ENCODE measurements around the gene LPIN2. TPM values are rescaled to one million over a fixed set of nuclear protein-coding genes. Genes with fewer than 3 reads are reported as not detected.

LPIN2 gene
- total RNA-seq, 1 experiment from 2014 or later: 10.7 TPM

DNA sequence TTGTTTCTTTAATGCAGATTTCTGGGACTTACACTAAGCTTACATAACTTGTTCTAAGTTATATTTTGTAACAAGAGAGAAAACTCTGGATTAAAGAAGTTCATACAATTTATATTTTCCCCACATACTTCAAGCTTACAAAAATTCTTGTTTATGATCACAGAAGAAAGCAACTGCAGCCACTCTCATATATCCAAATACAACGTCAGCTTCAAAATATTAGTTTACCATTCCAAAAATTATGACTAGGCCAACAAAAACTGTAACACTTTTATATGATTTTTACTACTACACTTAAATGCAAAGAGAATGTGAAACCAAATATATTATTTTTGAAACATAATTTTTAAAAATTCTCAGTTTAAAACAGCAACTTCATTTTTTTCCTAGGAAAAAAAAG lies 30.9 kb downstream of the LPIN2 start:
- no peaks in the 10 kb centered on the region for H3K27me3 ChIP-seq (ENCODE audit: insufficient read depth, low read length)
- TF ChIP-seq ZFX (IDR thresholded peaks at IDR 0.05) (no peak), EGR1 (IDR thresholded peaks at IDR 0.05; ENCODE audit: low read depth) (no peak), CEBPB (IDR thresholded peaks at IDR 0.05; ENCODE audit: low read depth) (no peak), YY1 (IDR thresholded peaks at IDR 0.05; ENCODE audit: extremely low read depth, insufficient replicate concordance, low read depth, low read length) (no peak), TCF7L2 (IDR thresholded peaks at IDR 0.05; ENCODE audit: borderline replicate concordance, extremely low read depth, insufficient read depth, insufficient read length) (no peak), POLR2AphosphoS5 (IDR thresholded peaks at IDR 0.05; ENCODE audit: low read depth, low read length) (no peak), CBX3 (IDR thresholded peaks at IDR 0.05; ENCODE audit: low read depth) (no peak), SP1 (IDR thresholded peaks at IDR 0.05; ENCODE audit: low read depth) (no peak), EZH2 (IDR thresholded peaks at IDR 0.05) (no peak), SIN3A (IDR thresholded peaks at IDR 0.05; ENCODE audit: low read depth) (no peak), SRF (IDR thresholded peaks at IDR 0.05; ENCODE audit: low read depth) (no peak), JUND (IDR thresholded peaks at IDR 0.05) (no peak), ZNF274 (IDR thresholded peaks at IDR 0.05; ENCODE audit: low read depth, low read length) (no peak), ELF1 (IDR thresholded peaks at IDR 0.05; ENCODE audit: borderline replicate concordance, low read depth) (no peak), RAD21 (IDR thresholded peaks at IDR 0.05; ENCODE audit: low read depth) (no peak), EZH2phosphoT487 (IDR thresholded peaks at IDR 0.05; ENCODE audit: borderline replicate concordance) (no peak)
- TF ChIP-seq, protein P1, sequence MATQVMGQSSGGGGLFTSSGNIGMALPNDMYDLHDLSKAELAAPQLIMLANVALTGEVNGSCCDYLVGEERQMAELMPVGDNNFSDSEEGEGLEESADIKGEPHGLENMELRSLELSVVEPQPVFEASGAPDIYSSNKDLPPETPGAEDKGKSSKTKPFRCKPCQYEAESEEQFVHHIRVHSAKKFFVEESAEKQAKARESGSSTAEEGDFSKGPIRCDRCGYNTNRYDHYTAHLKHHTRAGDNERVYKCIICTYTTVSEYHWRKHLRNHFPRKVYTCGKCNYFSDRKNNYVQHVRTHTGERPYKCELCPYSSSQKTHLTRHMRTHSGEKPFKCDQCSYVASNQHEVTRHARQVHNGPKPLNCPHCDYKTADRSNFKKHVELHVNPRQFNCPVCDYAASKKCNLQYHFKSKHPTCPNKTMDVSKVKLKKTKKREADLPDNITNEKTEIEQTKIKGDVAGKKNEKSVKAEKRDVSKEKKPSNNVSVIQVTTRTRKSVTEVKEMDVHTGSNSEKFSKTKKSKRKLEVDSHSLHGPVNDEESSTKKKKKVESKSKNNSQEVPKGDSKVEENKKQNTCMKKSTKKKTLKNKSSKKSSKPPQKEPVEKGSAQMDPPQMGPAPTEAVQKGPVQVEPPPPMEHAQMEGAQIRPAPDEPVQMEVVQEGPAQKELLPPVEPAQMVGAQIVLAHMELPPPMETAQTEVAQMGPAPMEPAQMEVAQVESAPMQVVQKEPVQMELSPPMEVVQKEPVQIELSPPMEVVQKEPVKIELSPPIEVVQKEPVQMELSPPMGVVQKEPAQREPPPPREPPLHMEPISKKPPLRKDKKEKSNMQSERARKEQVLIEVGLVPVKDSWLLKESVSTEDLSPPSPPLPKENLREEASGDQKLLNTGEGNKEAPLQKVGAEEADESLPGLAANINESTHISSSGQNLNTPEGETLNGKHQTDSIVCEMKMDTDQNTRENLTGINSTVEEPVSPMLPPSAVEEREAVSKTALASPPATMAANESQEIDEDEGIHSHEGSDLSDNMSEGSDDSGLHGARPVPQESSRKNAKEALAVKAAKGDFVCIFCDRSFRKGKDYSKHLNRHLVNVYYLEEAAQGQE (IDR thresholded peaks at IDR 0.05; ENCODE audit: low read depth): no peak
- TF ChIP-seq, protein P2, sequence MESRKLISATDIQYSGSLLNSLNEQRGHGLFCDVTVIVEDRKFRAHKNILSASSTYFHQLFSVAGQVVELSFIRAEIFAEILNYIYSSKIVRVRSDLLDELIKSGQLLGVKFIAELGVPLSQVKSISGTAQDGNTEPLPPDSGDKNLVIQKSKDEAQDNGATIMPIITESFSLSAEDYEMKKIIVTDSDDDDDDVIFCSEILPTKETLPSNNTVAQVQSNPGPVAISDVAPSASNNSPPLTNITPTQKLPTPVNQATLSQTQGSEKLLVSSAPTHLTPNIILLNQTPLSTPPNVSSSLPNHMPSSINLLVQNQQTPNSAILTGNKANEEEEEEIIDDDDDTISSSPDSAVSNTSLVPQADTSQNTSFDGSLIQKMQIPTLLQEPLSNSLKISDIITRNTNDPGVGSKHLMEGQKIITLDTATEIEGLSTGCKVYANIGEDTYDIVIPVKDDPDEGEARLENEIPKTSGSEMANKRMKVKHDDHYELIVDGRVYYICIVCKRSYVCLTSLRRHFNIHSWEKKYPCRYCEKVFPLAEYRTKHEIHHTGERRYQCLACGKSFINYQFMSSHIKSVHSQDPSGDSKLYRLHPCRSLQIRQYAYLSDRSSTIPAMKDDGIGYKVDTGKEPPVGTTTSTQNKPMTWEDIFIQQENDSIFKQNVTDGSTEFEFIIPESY (IDR thresholded peaks at IDR 0.05; ENCODE audit: extremely low read depth, insufficient replicate concordance, low read length): no peak
- TF ChIP-seq, protein P3, sequence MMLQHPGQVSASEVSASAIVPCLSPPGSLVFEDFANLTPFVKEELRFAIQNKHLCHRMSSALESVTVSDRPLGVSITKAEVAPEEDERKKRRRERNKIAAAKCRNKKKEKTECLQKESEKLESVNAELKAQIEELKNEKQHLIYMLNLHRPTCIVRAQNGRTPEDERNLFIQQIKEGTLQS (IDR thresholded peaks at IDR 0.05): no peak
- TF ChIP-seq, protein P4, sequence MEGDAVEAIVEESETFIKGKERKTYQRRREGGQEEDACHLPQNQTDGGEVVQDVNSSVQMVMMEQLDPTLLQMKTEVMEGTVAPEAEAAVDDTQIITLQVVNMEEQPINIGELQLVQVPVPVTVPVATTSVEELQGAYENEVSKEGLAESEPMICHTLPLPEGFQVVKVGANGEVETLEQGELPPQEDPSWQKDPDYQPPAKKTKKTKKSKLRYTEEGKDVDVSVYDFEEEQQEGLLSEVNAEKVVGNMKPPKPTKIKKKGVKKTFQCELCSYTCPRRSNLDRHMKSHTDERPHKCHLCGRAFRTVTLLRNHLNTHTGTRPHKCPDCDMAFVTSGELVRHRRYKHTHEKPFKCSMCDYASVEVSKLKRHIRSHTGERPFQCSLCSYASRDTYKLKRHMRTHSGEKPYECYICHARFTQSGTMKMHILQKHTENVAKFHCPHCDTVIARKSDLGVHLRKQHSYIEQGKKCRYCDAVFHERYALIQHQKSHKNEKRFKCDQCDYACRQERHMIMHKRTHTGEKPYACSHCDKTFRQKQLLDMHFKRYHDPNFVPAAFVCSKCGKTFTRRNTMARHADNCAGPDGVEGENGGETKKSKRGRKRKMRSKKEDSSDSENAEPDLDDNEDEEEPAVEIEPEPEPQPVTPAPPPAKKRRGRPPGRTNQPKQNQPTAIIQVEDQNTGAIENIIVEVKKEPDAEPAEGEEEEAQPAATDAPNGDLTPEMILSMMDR (IDR thresholded peaks at IDR 0.05 in 2 of 3, conservative IDR thresholded peaks at IDR 0.05 in 1 of 3; ENCODE audit: borderline replicate concordance in 1 of 3, insufficient read depth in 1 of 3, low read depth in 2 of 3, low read length in 2 of 3): no peak
- H3K27ac ChIP-seq (ENCODE audit: low read depth, low read length): no peak overlapping the region
- no peaks in the 10 kb centered on the region for H3K36me3 ChIP-seq (ENCODE audit: control insufficient read depth in 1 of 2, insufficient read depth in 2 of 2, low read length in 2 of 2)
- H3K79me2 ChIP-seq (ENCODE audit: insufficient read depth, low read length): peaks cover 13% of the 10 kb centered on the region; the same call in 1 of the 2 replicates
- H3K4me3 ChIP-seq (replicated peaks in 1 of 2; ENCODE audit: low read depth in 1 of 2, low read length in 2 of 2): no peak overlapping the region
- intact Hi-C loops (cut with micrococcal nuclease): no loop called here
- DNase-seq (ENCODE audit: low read depth, low spot score) (no peak), ATAC-seq (no peak)
- ChIA-PET POLR2A (no interaction called here), RAD21 (ENCODE audit: low non-redundant PET in 1 of 2, low total read pairs in 2 of 2, uncharacterized antibody in 2 of 2, unreplicated experiment in 2 of 2) (no interaction called here), CTCF (no interaction called here)
- H3K9me3 ChIP-seq (ENCODE audit: control insufficient read depth in 1 of 2, insufficient read depth in 1 of 2, low read depth in 1 of 2, low read length in 2 of 2): no peaks in the 10 kb centered on the region
- H3K9me2 ChIP-seq (ENCODE audit: insufficient read depth): no peaks in the 10 kb centered on the region
- H3K4me2 ChIP-seq (ENCODE audit: low read length): peak overlapping the region; percentile 39
- peaks cover 11 to 33% of the 10 kb centered on the region in 2 experiments for H3K4me1 ChIP-seq (ENCODE audit: control insufficient read depth in 1 of 2, insufficient read depth in 2 of 2, low read length in 2 of 2)
- no peak overlapping the region for H3K9ac ChIP-seq (ENCODE audit: low read length)
- no peaks in the 10 kb centered on the region for H4K20me1 ChIP-seq (ENCODE audit: insufficient read depth)
- BruUV-seq (replicated peaks): no TSS peak
- H2AFZ ChIP-seq (ENCODE audit: low read depth, low read length, poor library complexity, severe bottlenecking): no peak overlapping the region
